Bronchial epithelial cell (primary cell): ENCODE data around the gene SEMA4C. TPM values are rescaled to one million over a fixed set of nuclear protein-coding genes. Genes with fewer than 3 reads are reported as not detected.
"Not testable (repeated sequence)": the region's sequence is repeated elsewhere in the genome, so short reads cannot be mapped to it uniquely, and the experiment has no call there.

Experiments
- DNase-seq: peaks from one replicate; pipeline ENCODE4 v3.0.0-alpha.2; 2010; ENCODE audit warnings: low read depth
- FAIRE-seq: peaks from 2 replicates; lab custom pipeline; 2011; peaks lifted over from hg19 to GRCh38; lab: Jason Lieb, UNC
- H3K27me3 ChIP-seq: 2 replicates; pipeline ENCODE4 v1.5.1; 2011; ENCODE audit warnings: low read length; ENCODE audit not compliant: control insufficient read depth, insufficient read depth
- H3K36me3 ChIP-seq: 2 replicates; pipeline ENCODE4 v1.5.1; 2011; ENCODE audit warnings: low read length; ENCODE audit not compliant: control insufficient read depth, insufficient read depth
- H3K4me3 ChIP-seq: 2 replicates; pipeline ENCODE4 v1.5.1; 2011; ENCODE audit warnings: mild to moderate bottlenecking, low read depth, low read length, control low read depth
- CTCF ChIP-seq: IDR thresholded peaks from 2 replicates; pipeline ENCODE4 v1.5.1; 2011; ENCODE audit warnings: mild to moderate bottlenecking, moderate library complexity, low read length, control low read depth, inconsistent platforms; ENCODE audit not compliant: insufficient read depth, severe bottlenecking
- total RNA-seq: library from RNA; depleted of rRNA; stranded (reverse); fragments of >200 nt; gene quantifications from 2 replicates; pipeline ENCODE4 v1.2.1, GENCODE V29; 2014

Gene SEMA4C
- total RNA-seq, 1 donor from 2014 or later = 8.2 TPM

DNA sequence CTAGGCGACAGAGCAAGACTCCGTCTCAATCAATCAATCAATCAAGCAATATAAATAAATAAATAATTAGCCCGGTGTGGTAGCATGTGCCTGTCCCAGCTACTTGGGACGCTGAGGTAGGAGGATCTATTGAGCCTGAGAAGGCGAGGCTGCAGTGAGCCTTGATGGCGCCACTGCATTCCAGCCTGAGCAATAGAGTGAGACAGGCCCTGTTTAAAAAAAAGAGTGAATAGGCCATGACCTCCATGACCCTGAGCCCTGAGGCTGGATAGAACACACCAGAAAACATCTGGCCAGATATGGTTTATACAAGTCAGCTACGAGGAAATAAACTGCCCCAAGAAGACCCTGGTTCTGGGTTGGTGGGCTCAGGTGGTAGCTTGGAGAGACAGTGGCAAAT is 20.4 kb upstream of the SEMA4C start:
- DNase-seq = no peak
- H3K4me3 ChIP-seq = no peak overlapping the region
- no peaks in the 10 kb centered on the region for H3K36me3 ChIP-seq
- no peak for TF ChIP-seq CTCF
- no peaks in the 10 kb centered on the region for H3K27me3 ChIP-seq
- no peak for FAIRE-seq

DNA sequence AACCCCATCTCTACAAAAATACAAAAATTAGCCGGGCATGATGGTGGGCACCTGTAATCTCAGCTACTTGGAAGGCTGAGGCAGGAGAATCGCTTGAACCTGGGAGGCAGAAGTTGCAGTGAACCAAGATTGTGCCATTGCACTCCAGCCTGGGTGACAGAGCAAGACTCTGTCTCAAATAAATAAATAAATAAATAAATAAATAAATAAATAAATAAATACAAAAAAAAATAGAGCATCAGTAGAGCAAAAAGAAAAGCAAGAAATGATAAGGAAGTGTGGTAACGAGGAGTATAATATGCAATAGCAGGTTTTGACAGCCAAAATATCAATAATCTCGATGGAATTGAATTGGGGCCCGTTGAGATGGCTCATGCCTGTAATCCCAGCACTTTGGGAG is 19.6 kb upstream of the SEMA4C start:
- H3K36me3 ChIP-seq, H3K4me3 ChIP-seq, DNase-seq, FAIRE-seq, H3K27me3 ChIP-seq: not testable (repeated sequence)

GRCh38 chr2:96888072-96889011 is 18.5 kb upstream of the SEMA4C start:
- Histone ChIP-seq H3K36me3 (no peaks in the 10 kb centered on the region), H3K27me3 (no peaks in the 10 kb centered on the region), H3K4me3 (no peak overlapping the region)
- DNase-seq (peak; percentile 82), FAIRE-seq (peak; percentile 99)
- TF ChIP-seq CTCF = no peak

- TF ChIP-seq CTCF = no peak
- H3K36me3 ChIP-seq = no peaks in the 10 kb centered on the region
- H3K4me3 ChIP-seq = no peak overlapping the region
- no peaks in the 10 kb centered on the region for H3K27me3 ChIP-seq
- DNase-seq = peak; percentile 27
- FAIRE-seq = peak; percentile 50
Observed at GRCh38 chr2:96887493-96888012, 17.7 kb upstream of the SEMA4C start.

GRCh38 chr2:96885432-96886347 is 15.8 kb upstream of the SEMA4C start:
- H3K27me3 ChIP-seq = no peaks in the 10 kb centered on the region
- no peak overlapping the region for H3K4me3 ChIP-seq
- DNase-seq = no peak
- H3K36me3 ChIP-seq = no peaks in the 10 kb centered on the region
- TF ChIP-seq CTCF = no peak
- FAIRE-seq = peak; percentile 83
